ENCODE results near the gene ECT2L. TPM values are rescaled to one million over a fixed set of nuclear protein-coding genes. Genes with fewer than 3 reads are reported as not detected.

Gene ECT2L
- total RNA-seq, 2 donors from 2014 or later: not detected

DNA sequence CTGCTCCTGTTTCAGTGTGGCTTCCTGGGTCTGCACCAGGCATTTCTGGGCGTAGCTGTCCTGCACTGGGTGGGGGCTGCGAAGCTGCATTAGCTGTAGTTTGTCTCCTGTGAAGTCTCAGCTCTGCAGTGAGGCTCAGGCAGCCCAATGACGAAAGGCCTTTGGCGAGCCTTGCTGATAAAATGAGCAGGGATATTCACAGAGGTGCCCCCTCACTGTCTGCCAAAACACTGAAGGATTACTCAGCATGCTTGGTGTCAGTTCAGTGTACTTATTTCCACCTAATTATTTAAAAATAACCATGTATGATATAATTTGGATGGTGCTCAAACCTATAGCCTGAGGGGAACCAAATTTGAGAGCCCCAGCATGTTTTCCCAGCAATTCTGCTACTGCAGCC is 73.5 kb downstream of the ECT2L start:
- peak; percentile 53 for DNase-seq
- no peak overlapping the region for H3K27ac ChIP-seq (ENCODE audit: low read depth, low read length)
- no peaks in the 10 kb centered on the region for H3K9me3 ChIP-seq (ENCODE audit: control insufficient read depth, low read length)
- Mint-ChIP-seq H3K27me3 (ENCODE audit: insufficient read depth) (peaks cover 2% of the 10 kb centered on the region), H3K36me3 (ENCODE audit: low read depth) (no peaks in the 10 kb centered on the region), H3K4me1 (peaks cover 20% of the 10 kb centered on the region), H3K9me3 (no peaks in the 10 kb centered on the region), H3K27ac (no peak overlapping the region), H3K4me3 (no peak overlapping the region)
- 80% methylated on average over 2 to 4 of the region's 4 CpGs for WGBS, 2 experiments (ENCODE audit: insufficient coverage in 1 of 2, insufficient read length in 1 of 2)
- H3K4me3 ChIP-seq (ENCODE audit: low read length): no peak overlapping the region
- H3K4me1 ChIP-seq (ENCODE audit: control insufficient read depth, insufficient read depth, low read length): peaks cover 10% of the 10 kb centered on the region
- TF ChIP-seq, protein P1, sequence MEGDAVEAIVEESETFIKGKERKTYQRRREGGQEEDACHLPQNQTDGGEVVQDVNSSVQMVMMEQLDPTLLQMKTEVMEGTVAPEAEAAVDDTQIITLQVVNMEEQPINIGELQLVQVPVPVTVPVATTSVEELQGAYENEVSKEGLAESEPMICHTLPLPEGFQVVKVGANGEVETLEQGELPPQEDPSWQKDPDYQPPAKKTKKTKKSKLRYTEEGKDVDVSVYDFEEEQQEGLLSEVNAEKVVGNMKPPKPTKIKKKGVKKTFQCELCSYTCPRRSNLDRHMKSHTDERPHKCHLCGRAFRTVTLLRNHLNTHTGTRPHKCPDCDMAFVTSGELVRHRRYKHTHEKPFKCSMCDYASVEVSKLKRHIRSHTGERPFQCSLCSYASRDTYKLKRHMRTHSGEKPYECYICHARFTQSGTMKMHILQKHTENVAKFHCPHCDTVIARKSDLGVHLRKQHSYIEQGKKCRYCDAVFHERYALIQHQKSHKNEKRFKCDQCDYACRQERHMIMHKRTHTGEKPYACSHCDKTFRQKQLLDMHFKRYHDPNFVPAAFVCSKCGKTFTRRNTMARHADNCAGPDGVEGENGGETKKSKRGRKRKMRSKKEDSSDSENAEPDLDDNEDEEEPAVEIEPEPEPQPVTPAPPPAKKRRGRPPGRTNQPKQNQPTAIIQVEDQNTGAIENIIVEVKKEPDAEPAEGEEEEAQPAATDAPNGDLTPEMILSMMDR (conservative IDR thresholded peaks at IDR 0.05): no peak
- no peak overlapping the region for H3K9ac ChIP-seq (ENCODE audit: extremely low read depth, low read length, poor library complexity, severe bottlenecking)
- no peaks in the 10 kb centered on the region for H3K36me3 ChIP-seq (ENCODE audit: control insufficient read depth, insufficient read depth, low read length)
- no peaks in the 10 kb centered on the region for H3K27me3 ChIP-seq (ENCODE audit: control insufficient read depth, insufficient read depth, low read length, poor library complexity, severe bottlenecking)

DNA sequence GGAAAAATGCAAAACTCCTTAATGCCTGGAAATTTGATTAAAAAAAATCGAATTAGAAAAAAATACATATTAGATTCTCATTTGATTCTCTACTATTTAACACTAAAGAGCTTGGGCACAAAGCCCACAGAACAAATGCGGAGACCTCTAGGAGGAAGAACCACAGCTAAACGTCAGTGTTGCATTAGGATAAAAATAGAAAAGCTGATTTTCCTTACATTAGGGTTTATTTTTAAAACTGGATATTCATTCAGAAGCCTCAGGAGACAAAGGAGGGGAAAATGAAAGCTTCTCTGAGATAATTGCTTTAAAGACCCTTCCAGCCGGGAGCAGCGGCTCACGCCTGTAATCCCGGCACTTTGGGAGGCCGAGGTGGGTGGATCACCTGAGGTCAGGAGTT is 77.3 kb downstream of the ECT2L start:
- Mint-ChIP-seq H3K4me3 (no peak overlapping the region), H3K36me3 (ENCODE audit: low read depth) (no peaks in the 10 kb centered on the region), H3K27ac (no peak overlapping the region), H3K27me3 (ENCODE audit: insufficient read depth) (peaks cover 2% of the 10 kb centered on the region), H3K9me3 (no peaks in the 10 kb centered on the region), H3K4me1 (peaks cover 32% of the 10 kb centered on the region)
- no peak overlapping the region for H3K4me3 ChIP-seq (ENCODE audit: low read length)
- no peaks in the 10 kb centered on the region for H3K36me3 ChIP-seq (ENCODE audit: control insufficient read depth, insufficient read depth, low read length)
- no peaks in the 10 kb centered on the region for H3K27me3 ChIP-seq (ENCODE audit: control insufficient read depth, insufficient read depth, low read length, poor library complexity, severe bottlenecking)
- no peak overlapping the region for H3K9ac ChIP-seq (ENCODE audit: extremely low read depth, low read length, poor library complexity, severe bottlenecking)
- TF ChIP-seq, protein P1 (conservative IDR thresholded peaks at IDR 0.05): no peak
- peaks cover 10% of the 10 kb centered on the region for H3K4me1 ChIP-seq (ENCODE audit: control insufficient read depth, insufficient read depth, low read length)
- WGBS, 2 experiments (ENCODE audit: insufficient coverage in 1 of 2, insufficient read length in 1 of 2): 72 to 86% methylated on average over 6 to 8 of the region's 8 CpGs
- DNase-seq: no peak
- no peak overlapping the region for H3K27ac ChIP-seq (ENCODE audit: low read depth, low read length)
- no peaks in the 10 kb centered on the region for H3K9me3 ChIP-seq (ENCODE audit: control insufficient read depth, low read length)

DNA sequence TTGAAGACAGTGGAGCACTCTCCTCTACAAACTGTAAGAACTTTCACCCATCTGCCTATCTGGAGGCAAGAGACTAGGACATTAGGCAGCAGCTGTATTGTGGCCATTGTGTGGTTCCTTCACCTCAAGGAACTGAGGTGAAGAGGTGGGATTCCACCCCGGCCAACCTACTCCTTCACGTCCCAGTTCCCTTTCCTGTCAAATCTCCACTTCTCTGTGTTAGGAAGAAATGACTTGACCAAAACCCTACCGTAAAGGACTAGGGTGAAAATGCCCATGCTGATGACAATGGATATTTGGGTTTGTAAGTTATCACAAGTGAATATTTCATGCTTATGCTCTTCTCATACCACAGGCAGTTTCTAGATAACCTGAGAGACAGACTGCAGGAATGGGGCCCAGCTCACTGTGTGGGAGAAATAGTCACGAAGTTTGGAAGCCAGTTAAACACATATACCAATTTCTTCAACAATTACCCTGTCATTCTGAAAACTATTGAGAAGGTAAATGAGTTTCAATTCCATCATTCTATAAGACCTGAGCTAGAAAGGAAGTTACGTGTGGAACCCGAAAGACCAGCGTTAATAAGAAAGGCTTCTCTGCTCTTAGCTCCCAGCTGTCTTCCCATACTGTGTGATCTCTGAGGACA is 86.6 kb downstream of the ECT2L start:
- Histone ChIP-seq H3K27me3 (ENCODE audit: control insufficient read depth, insufficient read depth, low read length, poor library complexity, severe bottlenecking) (no peaks in the 10 kb centered on the region), H3K4me3 (ENCODE audit: low read length) (no peak overlapping the region), H3K9ac (ENCODE audit: extremely low read depth, low read length, poor library complexity, severe bottlenecking) (no peak overlapping the region), H3K9me3 (ENCODE audit: control insufficient read depth, low read length) (no peaks in the 10 kb centered on the region), H3K4me1 (ENCODE audit: control insufficient read depth, insufficient read depth, low read length) (no peaks in the 10 kb centered on the region), H3K36me3 (ENCODE audit: control insufficient read depth, insufficient read depth, low read length) (no peaks in the 10 kb centered on the region), H3K27ac (ENCODE audit: low read depth, low read length) (no peak overlapping the region)
- H3K4me3 Mint-ChIP-seq: no peak overlapping the region
- H3K9me3 Mint-ChIP-seq: no peaks in the 10 kb centered on the region
- no peak for DNase-seq
- H3K36me3 Mint-ChIP-seq (ENCODE audit: low read depth): no peaks in the 10 kb centered on the region
- TF ChIP-seq, protein P1 (conservative IDR thresholded peaks at IDR 0.05): no peak
- peaks cover 3% of the 10 kb centered on the region for H3K27me3 Mint-ChIP-seq (ENCODE audit: insufficient read depth)
- WGBS, 2 experiments (ENCODE audit: insufficient coverage in 1 of 2, insufficient read length in 1 of 2): 95 to 100% methylated on average over 3 to 7 of the region's 7 CpGs
- H3K4me1 Mint-ChIP-seq: no peaks in the 10 kb centered on the region
- H3K27ac Mint-ChIP-seq: no peak overlapping the region
